IPS-18c (cell line): ENCODE results near the gene ZNF326.
A peak's percentile ranks its signal among the peaks of the same experiment; 100 is the strongest.

Experiments used
- H3K4me3 ChIP-seq: 2 replicates; pipeline ENCODE4 v1.7.0; 2013; ENCODE audit warnings: low read depth, mild to moderate bottlenecking, low read length, moderate library complexity; ENCODE audit not compliant: insufficient read depth
- H3K9me3 ChIP-seq: one replicate; pipeline ENCODE4 v1.6.1; 2013; ENCODE audit warnings: mild to moderate bottlenecking, low read length, moderate library complexity; ENCODE audit not compliant: control insufficient read depth, insufficient read depth

Gene ZNF326

GRCh38 chr1:89994805-89995597 is at the start of gene ZNF326:
TSS of gene ZNF326 (plus strand) at chr1:89995110. CDS start at chr1:89995258, 148 bp downstream.
- peak within 1 kb of the TSS; percentile 92 for H3K4me3 ChIP-seq
- H3K9me3 ChIP-seq: no peaks in the 10 kb centered on the region

GRCh38 chr1:89945852-89946476 is 48.9 kb upstream of the ZNF326 start:
- no peaks in the 10 kb centered on the region for H3K9me3 ChIP-seq
- H3K4me3 ChIP-seq: no peak overlapping the region

- no peak overlapping the region for H3K4me3 ChIP-seq
- no peaks in the 10 kb centered on the region for H3K9me3 ChIP-seq
Observed at GRCh38 chr1:89946532-89946931, 48.4 kb upstream of the ZNF326 start.

- Histone ChIP-seq H3K9me3 (no peaks in the 10 kb centered on the region), H3K4me3 (no peak overlapping the region)
Observed at GRCh38 chr1:89948722-89949345, 46.1 kb upstream of the ZNF326 start.

GRCh38 chr1:89949991-89950624 is 44.8 kb upstream of the ZNF326 start:
- no peaks in the 10 kb centered on the region for H3K9me3 ChIP-seq

DNA sequence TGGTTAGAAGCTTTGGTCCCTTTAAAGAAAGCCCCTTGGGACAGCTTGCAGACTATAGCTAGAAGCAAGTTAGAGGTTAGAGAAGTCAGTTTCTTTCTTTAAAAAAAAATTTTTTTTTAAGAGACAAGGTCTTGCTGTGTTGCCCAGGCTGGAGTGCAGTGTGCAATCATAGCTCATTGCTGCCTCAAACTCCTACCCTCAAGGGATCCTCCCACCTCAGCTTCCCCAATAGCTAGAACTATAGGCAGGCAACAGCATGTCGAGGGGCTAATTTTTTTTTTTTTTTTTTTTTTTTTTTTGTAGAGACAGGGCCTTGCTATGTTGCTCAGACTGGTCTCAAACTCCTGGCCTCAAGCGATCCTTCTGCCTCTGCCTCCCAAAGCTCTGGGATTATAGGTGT is 44.2 kb upstream of the ZNF326 start:
- Histone ChIP-seq H3K4me3 (no peak overlapping the region), H3K9me3 (no peaks in the 10 kb centered on the region)

More at GRCh38 chr1:89949991-89950624, 44.8 kb upstream of the ZNF326 start:
- H3K4me3 ChIP-seq: no peak overlapping the region

DNA sequence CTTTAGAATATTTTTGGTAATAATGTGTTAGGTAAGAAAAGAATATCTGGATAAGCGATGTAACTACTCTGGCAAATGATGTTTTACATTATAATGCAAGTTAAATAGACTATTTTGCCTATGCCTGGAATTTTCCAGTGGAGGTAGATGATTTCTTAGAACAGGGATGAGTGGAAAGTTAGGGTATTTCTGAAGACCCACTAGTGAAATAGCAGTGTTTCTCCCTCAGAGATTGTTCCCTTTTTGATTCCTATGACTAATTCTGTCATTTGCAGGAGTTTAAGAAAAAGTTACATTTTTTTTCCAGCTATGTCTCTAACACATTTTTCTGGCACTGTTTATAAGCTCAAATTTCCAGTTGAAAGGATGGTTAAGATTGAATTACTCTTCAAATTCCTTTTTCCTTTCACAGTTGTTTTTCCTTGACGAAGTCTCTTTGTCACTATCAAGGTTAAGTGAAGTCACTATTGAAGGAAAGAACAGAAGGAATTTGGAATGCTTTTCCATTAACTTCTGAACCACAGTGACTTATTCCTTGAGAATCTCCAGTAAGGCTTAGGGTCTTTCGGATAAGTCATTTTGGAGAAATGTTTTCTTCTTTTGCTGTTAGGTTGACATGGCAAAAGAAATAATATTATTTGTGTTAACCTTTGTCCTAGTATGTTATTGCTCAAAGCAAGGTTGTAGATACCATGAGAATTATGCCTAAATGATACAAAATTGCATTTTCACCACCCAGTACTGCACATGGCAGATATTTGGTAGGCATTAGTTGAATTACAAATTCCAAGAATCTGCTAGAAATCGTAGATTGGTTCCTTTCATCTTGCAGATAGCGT is 42.9 kb upstream of the ZNF326 start:
- Histone ChIP-seq H3K9me3 (no peaks in the 10 kb centered on the region), H3K4me3 (no peak overlapping the region)

- Histone ChIP-seq H3K9me3 (no peaks in the 10 kb centered on the region), H3K4me3 (no peak overlapping the region)
Observed at GRCh38 chr1:89952605-89953130, 42.2 kb upstream of the ZNF326 start.

DNA sequence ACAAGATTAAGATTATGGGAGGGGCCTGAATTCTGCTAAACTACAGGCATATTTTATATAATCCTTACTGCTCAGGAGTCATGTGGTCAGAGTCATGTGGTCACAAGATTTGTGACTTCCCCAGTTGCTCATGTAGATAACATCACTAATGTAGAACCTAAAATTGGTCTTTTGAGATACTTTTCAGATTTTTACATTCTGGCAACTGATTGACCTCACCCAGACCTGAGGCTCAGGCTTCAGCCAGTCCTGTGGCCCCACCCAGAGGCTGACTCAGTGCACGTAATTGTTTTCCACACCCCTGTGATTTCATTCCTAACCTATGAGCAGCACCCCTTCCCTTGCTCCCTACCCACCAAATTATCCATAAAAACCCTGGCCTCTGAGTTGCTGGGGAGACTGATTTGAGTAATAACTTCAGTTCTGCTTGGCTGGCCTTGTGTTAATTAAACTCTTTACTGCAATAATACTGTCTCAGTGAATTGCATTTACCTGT is 41.7 kb upstream of the ZNF326 start:
- Histone ChIP-seq H3K9me3 (no peaks in the 10 kb centered on the region), H3K4me3 (no peak overlapping the region)

DNA sequence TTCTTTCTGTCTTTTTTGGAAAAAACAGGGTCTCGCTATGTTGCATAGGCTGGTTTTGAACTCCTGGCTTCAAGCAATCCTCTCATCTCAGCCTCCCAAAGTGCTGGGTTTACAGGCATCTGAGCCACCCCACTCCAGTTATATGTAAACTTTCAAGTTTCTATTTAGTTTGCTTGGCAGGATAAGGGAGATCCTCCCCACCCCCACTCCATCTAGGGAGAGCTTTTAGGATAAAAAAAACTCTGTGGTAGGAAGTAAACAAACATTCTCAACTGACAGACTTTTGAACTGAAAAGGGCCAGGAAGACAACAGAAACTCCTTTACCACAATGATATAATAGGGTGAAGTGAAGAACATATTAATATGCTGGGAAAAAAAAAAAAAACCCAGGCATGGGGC is 41.0 kb upstream of the ZNF326 start:
- Histone ChIP-seq H3K4me3 (no peak overlapping the region), H3K9me3 (no peaks in the 10 kb centered on the region)

DNA sequence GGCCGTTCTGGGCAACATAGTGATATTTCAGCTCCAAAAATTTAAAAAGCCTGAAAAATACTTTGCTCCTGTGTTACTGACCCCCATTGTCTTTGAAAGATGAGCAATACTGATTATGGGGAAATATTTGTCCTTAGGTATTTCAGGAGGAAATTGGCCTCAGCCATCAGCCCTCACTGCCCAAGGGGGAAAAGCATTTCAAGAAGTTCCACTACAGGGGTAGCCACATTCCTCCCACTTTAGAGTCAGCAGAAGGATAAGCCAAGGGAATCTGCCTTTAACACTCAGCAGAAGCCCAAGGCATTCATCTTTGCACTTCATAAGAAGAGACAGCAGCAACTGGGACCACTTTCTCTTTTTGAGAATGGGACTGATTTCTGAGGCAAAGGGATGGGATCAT is 40.5 kb upstream of the ZNF326 start:
- Histone ChIP-seq H3K4me3 (no peak overlapping the region), H3K9me3 (no peaks in the 10 kb centered on the region)

- Histone ChIP-seq H3K4me3 (no peak overlapping the region), H3K9me3 (no peaks in the 10 kb centered on the region)
Observed at GRCh38 chr1:89955311-89956205, 39.4 kb upstream of the ZNF326 start.

- Histone ChIP-seq H3K4me3 (no peak overlapping the region), H3K9me3 (no peaks in the 10 kb centered on the region)
Observed at GRCh38 chr1:89957107-89957506, 37.8 kb upstream of the ZNF326 start.

DNA sequence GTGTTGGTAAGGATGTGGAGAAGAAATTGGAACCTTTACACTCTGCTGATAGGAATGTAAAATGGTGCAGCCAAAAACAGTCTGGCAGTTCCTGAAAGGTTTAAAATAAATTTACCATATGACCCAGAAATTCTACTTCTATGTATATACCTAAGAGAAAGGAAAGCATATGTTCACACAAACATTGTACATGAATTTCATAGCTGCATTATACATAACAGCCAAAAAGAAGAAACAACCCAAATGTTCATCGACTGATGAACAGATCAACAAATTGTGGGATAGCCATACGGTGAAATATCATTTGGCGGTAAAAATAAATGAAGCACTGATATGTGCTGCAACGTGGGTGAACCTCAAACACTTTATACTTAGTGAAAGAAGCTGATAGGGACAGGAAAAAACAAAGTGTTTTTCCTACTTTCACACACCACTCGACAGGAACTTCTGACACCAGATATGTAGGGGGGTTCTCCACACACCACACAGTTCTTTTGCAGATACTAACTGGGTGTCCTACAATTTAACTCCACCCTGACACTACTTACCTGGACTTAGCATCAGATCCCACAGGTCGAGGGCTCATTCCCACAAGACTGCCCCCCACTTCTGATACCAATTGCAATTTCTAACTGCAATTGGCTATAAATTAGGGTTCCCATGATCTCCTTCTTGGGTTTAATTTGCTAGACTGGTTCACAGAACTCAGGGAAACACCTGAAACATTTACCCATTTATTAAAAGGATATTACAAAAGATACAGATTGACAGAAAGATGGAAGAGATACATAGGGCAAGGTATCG is 35.9 kb upstream of the ZNF326 start:
- Histone ChIP-seq H3K9me3 (no peaks in the 10 kb centered on the region), H3K4me3 (no peak overlapping the region)

GRCh38 chr1:89959719-89960118 is 35.2 kb upstream of the ZNF326 start:
- Histone ChIP-seq H3K9me3 (no peaks in the 10 kb centered on the region), H3K4me3 (no peak overlapping the region)
